D721Med (cell line): Measurements from ENCODE around the gene CLK2.
"Not testable (repeated sequence)": the region's sequence is repeated elsewhere in the genome, so short reads cannot be mapped to it uniquely, and the experiment has no call there.

Experiments used
- DNase-seq: peaks from one replicate; pipeline ENCODE4 v3.0.0; 2011; ENCODE audit warnings: low spot score; ENCODE audit not compliant: insufficient read length
- FAIRE-seq: peaks from 2 replicates; lab custom pipeline; 2011; peaks lifted over from hg19 to GRCh38; lab: Jason Lieb, UNC
- CTCF ChIP-seq: IDR thresholded peaks from 2 replicates; pipeline ENCODE4 v1.5.1; 2012; ENCODE audit warnings: mild to moderate bottlenecking, control low read depth; ENCODE audit not compliant: insufficient read depth; ENCODE audit errors: missing control alignments

Gene CLK2

DNA sequence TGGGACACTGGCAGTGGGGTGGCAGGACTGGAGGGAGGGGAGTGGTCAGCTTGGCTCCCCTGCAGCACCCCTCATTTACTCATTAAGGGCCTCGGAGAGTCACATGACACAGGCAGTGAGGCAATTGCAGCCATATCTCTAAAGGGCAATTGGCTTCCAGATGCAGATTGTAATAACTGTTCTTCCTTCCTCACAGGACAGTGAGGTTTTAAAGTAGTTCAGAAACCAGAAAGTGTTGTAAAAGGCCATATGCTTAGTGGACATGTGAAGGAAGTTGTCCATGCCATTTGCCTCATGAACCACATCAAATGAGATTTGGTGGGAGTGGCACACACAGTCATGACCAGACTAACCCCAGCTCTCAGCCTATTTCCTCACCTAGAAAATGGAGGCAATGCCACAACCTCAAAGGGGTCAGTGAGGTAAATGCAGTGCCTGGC, 53.7 kb downstream of the CLK2 start:
- FAIRE-seq = no peak
- no peak for DNase-seq
- no peak for TF ChIP-seq CTCF

- FAIRE-seq (peak; percentile 25), DNase-seq (peak; percentile 79)
- no peak for TF ChIP-seq CTCF
Observed at GRCh38 chr1:155218854-155219591, 54.3 kb downstream of the CLK2 start.

DNA sequence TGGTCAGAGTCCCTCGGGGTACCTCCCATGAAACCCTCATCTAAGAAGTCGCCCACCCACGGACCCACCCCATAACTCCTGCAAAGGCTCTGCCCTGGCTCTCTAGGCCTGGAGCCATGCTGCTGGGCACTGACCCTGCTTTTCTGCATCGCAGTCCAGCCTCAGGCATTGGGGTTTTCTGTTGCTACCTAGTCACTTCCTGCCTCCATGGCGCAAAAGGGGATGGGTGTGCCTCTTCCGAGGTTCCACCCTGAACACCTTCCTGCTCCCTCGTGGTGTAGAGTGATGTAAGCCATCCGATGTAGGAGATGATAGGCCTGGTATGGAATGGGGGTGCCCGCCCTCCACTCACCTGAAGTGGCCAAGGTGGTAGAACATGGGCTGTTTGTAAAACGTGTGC, 58.6 kb downstream of the CLK2 start:
- not testable (repeated sequence) for DNase-seq

More for the DNA sequence above, 58.6 kb downstream of the CLK2 start:
- not testable (repeated sequence) for FAIRE-seq
